Embryonic facial prominence (tissue), 1 donor: ENCODE measurements around the gene ARHGEF37.

Source experiments
- DNase-seq: peaks from one replicate; pipeline ENCODE4 v3.0.0-alpha.2; 2016; ENCODE audit errors: extremely low spot score

Gene ARHGEF37

DNA sequence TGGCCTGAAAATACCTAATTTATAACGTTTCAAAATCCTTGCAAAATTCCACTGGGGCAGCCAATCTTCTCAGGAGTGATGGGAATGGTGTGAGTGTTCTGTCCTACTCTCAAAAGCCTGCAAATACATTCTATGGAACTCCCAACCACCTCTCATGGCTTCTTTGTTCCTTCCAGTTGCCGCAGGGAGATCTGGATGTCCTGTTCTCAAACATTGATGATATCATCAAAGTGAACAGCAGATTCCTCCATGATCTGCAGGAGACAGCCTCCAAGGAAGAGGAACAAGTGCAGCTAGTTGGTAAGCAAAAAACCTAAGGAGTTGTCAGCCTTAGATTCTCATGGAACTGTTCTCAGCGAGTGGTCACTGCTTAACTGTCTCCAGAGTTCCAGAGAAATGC, 19.6 kb downstream of the ARHGEF37 start:
- DNase-seq: no peak

DNA sequence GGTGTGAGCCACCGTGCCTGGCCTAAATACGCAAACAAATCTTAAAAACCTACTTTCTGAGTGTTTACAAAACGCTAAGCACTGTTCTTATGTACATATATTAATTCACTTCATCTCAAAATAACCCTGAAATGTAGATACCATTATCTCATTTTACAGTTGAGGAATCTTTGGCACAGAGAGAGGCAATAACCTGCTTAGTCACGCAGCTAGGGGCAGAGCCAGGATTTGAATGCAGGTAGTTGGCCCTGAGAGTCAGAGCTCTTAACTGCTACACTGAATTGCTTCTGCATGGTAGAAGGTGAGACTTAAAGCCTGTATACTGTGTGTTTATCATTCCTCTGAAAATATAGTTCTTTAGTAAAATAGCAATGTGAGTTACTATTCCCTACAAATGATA, 21.9 kb downstream of the ARHGEF37 start:
- no peak for DNase-seq

DNA sequence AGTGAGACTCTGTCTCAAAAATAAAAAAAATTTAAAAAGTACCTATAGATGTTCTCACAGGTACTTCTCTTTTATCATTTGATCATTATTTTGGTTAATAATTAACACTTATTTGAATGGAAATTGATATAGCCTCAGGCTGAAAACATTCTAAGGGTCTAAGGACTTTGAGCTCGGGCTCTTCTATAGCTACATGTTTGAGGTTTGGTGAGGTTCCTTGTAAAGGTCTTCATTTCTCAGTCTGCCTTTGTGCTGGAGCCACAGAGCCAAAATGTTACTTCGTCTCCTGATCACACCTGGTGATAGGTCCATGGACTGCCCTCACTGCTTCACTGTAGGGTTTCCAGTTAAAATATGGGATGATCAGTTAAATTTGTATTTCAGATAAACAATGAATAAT, 22.6 kb downstream of the ARHGEF37 start:
- no peak for DNase-seq

DNA sequence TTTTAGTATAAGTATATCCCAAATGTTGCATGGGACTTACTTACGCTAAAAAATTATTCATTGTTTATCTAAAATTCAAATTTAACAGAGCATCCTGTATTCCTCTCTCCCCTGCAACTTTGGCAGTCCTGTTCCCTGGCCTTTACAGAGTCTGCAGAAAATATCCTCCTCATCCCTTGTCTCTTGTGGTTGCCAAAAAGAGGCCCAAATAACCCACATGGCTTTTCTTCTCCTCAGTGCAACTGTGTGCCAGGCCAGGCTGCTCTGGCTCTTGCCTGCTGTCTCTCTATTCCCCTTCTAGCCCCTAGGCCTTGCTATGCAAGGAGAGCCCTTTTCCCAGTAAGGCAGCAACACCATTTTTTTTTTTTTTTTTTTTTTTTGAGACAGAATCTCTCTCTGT, 23.0 kb downstream of the ARHGEF37 start:
- DNase-seq: no peak

DNA sequence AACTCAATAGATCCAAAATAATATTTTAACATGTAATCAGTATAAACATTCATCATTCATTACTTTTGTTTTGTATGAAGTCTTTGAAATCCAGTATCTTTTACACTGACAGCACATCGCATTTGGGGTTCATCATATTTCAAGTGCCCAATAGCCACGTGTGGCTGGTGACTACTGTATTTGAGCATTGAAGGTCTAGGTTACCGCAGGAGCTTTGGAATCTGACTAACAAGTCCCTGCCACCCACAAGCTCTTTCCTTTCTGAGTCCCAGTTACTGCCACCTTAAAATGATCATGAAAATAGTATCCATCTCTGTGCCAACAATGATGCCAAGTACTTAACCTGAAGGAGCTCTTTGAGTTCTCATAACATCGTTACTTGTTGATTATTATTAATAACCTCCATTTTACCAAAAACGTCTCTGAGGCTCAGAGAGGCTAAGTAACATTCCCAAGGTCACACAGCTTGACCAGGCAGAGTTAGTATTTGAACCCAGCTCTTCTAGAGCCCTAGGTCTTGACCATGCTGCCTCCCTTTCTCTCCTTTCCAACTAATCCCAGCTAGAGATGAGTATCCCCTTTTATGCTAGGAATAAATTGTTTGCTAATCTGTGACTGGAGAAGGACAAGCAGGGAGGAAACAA, 24.2 kb downstream of the ARHGEF37 start:
- DNase-seq: no peak

DNA sequence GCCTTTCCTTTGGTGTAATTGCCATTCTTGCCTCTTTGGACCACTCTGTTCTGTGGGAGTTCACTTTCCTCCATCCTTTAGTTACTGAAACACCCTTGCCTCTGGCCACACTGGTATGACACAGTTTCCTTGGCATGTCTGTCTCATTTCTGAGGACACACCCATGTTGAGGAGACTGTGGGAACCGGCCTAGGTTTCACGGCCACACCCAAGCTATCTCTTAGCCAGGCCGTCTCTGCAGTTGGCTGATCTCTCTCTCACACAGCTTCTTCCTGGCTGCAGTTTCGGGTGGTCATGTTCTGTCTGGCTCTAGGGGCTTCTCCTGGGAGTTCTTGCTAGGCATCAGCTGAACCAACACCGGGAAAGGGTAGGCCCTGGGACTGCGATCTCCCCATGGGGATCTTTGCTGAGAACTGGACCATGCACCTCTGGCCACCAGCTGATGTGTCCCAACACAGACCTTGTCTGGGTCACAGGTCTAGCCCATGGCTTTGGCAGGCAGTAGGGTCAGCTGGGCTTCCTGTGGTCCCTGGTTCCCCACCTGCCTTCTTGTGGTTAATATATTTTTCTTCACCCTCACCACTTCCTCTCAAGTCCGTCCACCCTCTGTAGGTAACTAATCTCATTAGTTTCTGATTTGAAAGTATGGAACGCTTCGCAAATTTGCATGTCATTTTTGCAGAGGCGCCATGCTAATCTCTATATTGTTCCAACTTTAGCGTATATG, 24.9 kb downstream of the ARHGEF37 start:
- no peak for DNase-seq

DNA sequence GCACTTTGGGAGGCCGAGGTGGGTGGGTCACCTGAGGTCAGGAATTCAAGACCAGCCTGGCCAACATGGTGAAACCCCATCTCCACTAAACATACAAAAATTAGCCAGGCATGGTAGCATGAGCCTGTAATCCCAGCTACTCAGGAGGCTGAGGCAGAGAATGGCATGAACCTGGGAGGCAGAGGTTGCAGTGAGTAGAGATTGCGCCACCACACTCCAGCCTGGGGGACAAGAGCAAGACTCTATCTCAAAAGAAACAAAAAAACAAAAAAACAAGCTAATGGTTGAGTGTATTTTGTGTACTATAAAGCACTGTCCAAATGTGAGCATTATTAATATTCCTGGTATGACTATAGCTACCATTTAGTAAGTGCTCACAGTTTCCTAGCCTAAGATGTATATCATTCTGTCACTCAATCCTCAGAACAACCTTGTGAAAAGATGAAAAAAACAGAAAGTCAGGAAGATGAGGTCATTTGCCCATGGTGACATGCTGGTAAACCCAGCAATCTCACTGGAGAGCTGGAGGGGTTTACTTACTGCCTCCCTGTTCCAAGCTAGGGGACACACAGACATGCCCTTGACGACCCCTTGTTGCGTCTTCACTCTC, 27.7 kb downstream of the ARHGEF37 start:
- DNase-seq: no peak

DNA sequence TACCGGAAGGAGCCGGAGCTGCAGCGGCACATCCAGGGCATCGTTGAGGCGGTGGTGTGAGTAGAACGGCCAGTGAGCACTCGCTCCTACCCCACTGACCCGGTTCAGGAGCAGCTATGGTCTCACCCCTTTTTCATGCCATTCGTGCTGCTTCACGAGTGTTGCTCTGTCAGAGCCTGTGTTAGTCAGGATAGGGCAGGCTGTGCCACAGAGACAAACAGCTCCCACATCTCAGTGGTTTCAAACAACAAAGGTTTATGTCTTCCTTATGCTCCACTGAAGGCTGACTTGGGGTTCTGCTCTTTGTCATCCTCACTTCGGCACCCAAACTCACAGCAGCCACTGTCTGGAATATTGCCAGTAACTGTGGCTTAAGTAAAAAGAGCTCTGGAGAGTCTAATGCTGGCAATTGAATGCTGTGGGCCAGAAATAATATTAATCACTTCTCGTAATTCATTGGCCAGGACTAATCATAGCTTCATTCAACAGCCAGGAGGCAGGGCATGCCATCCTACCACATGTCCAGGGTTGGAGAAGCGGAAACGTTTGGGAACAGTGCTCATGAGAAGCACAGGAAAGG, 28.4 kb downstream of the ARHGEF37 start:
- no peak for DNase-seq

DNA sequence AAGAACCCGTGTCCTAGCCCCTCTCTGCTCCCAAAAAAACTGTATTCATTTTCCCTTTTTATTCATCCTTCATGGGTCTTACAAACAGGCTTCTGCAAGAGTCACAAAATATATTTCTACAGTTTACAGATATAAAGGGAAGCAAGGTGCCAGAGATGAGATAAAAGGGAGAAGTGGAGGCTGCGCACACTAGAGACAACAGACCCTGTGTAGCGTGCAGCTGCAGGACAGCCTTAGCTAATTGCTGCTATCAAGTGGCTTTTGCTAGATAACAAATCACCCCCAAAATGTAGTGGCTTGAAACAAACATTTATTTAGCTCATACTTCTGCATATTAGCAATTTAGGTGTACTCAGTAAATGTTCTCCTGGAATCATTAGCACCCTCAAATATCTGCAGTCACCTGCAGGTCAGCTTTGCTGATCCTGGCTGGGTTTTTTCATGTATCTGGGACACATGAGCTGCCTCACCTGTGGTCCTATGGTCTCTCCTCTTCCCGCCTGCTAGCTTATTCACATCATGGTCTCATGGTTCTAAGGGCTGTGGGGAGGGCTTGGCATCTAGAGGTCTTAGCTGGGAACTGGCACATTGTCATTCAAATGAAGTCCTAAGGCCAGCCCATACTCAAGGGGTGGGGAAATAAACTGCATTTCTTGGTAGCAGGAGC, 29.4 kb downstream of the ARHGEF37 start:
- DNase-seq: no peak

DNA sequence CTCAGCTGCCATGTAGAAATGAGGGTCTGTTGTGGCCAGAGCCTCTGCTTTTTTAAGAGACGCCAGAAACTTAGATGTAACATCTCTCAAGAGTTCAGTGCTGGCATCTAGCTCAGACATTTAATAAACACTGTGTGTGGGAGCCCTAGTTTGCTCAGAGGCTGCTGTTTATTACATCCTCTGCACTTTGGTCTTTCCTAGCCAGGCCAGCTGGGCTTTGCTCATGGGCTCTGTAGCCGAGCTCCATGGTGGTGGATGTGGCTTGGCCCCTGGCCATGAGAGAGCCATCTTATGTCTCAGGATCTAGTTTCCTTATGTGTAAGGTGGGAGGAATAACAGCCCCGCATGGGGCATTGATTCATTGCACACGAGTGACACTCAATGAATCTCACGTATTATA, 30.0 kb downstream of the ARHGEF37 start:
- DNase-seq: no peak

DNA sequence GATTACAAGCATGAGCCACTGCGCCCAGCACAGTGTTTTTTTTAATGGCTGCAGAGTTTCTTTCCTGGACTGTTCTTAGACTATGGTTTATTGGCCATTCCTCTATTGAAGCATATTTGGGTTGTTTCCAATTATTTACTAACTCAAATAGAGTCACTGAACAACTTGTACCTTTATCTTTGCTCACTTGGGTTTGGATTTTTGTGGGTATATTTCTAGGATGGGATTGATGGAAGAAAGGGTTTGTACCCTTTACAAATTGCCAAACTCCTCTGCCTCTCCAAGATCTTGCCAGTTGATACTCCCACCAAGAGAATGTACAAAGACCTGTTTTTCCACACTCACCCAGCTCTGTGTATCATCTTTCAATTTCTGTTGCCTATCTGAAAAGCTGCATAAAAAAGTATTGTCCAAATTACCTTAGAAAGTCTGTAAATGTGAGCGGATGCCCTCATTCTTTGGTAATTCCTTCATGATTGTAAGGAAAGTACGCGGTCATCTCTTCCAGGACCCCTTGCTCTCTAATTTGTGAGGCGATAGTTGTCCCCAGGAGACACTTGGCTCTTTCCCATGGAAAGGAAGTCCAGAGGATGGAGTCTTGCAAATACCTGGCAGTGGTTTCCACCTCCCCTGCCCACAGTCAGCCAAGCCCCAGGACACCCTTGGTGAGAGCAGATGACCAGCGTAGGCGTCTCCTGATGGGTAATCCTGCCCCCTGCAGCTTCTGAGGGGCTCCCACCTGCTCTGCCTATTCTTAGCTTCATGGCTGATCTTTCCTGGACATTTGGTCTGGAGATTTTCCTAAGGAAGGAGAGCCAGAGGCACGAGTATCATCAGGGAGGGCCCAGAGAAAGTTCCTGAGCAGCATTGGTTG, 33.0 kb downstream of the ARHGEF37 start:
- no peak for DNase-seq

DNA sequence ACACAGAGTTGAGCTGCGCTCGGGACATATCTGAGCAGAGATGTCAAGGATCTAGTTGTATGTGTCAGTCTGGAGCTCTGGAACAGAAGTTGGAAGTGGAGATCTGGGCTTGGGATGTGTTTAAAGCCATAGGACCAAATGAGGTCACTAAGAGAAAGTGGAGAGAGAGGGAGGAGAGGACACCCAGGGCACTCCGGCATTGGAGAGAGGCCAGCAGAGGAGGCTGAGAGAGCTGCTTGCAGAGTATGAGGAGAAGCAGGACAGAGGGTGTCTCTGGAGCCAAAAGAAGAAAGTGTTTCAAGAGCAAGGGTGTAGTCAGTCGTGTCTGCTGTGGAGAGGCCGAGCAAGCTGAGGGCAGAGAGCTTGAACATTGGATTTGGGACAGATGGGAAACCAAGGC, 34.7 kb downstream of the ARHGEF37 start:
- DNase-seq: no peak

DNA sequence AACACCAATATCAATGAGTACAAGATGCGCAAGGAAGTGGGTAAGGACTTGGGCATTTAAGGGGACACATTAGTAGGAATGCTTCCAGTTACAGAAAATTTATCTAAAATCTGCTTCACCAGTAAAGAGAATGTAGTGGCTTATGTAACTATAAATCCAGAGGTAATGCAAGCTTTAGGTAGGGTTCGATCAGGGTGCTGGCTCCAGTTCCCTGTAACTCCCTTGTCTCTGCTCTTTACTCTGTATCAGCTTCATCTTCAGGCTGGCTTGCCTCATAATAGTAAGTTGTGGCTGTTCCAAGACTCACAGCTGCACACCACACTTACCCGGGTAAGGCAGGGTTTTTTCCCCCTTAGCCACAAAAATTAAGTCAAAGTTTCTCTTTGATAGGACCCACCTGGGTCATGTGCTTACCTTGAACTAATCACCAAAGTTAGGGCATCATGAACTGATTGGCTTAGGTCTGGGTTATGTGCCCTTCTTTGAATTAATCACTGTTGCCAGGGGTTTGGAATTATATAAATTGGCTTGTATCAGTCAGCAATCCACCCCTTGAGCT, 35.5 kb downstream of the ARHGEF37 start:
- no peak for DNase-seq

DNA sequence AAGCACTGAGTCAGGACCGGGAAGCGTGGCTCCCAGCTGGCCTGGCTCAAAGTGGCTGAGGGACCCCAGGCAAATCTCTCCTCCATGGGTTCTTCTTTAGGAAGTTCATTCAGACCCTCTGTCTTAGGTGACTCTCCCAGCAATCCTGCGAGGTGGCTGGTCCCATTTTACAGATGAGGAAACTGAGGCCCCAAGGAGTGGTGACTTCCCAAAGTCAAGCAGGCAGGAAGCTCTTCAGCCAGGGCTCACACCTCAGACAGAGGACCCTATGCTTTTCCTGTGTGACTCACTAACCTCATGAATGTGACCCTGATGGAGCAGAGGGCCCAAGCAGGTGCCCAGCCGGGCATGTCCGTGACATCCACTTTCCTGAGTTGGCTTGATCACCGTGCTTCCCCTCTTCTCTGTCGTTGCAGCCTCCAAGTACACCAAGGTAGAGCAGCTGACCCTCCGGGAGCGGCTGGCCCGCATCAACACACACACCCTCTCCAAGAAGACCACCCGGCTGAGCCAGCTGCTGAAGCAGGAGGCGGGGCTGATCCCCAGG, 36.5 kb downstream of the ARHGEF37 start:
- DNase-seq: no peak

DNA sequence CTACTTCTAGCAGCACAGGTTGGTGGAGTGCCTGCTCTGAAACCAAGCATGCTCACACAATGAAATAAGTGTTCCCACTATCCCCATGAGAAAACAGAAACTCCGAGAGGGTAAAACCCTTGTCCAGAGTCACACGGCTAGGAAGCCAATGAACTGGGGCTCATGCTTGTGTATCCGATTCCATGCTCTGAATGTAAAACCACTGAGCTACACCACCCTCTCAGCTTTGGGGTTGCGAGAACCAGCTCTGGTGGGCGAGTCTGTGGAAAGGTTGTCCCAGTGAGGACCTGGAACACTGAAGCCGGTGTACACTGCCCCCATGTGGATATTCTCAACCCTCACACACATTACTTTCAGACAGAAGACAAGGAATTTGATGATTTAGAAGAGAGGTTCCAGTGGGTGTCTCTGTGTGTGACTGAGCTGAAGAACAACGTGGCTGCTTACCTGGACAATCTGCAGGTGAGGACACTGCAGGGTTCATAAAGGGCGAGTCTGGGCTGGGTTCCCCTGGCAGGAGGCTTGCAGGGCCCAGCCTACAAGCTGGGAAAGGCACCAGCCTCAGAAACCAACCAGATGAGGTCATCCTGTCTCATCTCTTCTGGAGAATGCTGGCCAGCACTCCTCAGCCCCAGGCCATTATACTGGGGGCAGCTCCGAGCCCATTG, 37.4 kb downstream of the ARHGEF37 start:
- DNase-seq: no peak

DNA sequence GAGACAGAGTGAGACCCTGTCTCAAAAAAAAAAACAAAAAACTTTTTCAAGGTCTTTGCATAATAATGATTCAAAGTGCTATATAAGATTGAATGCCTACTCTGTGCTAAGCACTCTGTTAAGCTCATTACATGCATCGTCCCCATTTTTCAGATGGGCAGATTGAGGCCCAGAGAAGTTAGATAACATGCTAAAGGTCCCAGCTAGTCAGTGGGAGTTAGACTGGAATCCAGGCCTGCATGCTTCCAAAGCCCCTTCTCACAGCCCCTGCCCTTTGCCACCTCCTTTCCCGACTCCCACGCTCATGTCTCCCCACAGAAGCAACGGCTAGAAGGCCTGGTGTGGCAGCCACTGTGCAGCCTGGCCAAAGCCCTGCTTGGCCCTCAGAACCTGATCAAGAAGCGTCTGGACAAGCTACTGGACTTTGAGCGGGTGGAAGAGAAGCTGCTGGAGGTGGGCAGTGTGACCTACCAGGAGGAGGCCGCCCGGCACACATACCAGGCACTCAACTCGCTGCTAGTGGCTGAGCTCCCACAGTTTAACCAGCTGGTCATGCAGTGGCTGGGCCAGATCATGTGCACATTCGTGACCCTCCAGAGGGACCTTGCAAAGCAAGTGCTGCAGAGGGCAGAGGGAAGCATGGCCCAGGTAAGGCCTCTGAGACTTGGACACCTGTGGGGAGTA, 40.3 kb downstream of the ARHGEF37 start:
- no peak for DNase-seq

DNA sequence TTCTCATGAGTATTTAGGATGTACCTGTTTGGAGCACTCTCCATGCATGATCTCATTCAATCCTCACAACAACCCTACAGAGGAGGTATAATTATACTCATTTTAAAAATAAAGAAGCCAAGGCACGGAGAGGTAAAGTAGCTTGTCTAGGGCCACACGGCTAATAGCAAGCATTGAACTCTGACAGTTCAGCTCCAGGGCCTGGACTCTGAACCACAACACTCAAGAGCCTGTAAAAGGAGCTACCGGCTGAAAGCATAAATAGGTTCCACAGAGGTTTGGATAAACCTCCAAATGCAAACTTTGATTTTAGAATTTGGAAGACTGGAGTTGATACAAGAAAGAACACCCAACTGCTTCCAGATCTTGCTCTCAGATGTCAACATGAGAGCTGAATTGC, 41.2 kb downstream of the ARHGEF37 start:
- DNase-seq: no peak

DNA sequence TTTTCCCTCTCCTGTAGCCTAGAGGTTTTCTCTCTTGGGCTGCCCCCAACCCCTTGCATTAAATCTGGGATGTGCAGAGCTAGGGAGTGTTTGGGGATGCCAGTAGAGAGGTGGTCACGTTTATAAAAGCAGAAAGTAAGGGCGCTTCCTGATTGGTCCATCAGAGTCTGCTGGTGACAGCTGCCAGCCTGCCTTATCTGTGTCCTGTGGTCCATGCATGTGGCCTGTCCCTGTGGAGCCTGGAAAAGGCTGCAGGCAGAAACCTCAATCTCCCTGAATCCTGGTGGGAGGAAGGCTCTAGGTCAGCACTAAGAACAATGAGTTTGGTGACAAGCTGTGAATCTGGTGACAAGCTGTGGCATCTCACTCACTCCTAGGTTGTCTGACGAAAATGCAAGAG, 42.2 kb downstream of the ARHGEF37 start:
- DNase-seq: no peak

DNA sequence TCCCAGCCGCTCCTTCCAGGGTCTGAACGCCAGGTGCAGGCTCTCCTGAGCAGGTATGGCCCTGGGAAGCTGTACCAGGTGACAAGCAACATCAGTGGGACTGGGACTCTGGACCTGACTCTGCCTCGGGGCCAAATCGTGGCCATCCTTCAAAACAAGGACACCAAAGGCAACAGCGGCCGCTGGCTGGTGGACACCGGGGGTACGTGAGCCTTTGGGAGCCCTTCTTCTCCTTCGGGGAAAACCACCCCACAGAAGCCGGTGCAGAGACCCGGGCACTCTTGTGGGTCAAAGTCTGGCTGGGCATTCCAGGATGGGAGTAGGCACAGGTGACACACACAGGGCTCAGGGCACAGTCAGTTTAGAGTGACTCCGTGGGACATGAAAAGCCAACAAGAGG, 45.8 kb downstream of the ARHGEF37 start:
- no peak for DNase-seq

DNA sequence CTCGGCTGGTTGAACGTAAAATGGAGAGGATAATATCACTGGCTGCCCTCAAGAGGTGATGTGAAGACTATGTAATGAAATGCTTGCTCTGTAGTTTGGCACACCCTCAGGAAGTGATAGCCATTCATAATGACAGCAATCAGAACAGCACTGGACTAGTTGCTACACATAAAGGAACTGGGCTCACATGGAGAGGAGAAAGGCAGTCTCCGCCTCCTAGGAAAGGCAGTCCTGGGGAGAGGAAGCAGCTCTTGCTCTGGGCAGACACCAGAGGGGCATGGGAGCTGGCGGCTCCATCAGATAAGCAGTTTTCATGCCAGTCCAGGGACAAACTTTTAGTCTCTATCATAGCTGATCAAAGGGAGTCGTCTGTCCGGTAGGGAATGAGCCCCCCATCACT, 46.9 kb downstream of the ARHGEF37 start:
- DNase-seq: no peak
